GM19025 (cell line): ENCODE data around the gene ADAMTS20.

ENCODE experiments used
- ATAC-seq: cut with Tn5 transposase; IDR thresholded peaks from one replicate; pipeline ENCODE4 v1.9.1; 2021; ENCODE audit warnings: mild to moderate bottlenecking, low read depth, moderate library complexity; ENCODE audit not compliant: unreplicated experiment

ADAMTS20 gene

GRCh38 chr12:43318021-43318420 is 234.0 kb downstream of the ADAMTS20 start:
- ATAC-seq = no peak

GRCh38 chr12:43317156-43317555 is 234.8 kb downstream of the ADAMTS20 start:
- no peak for ATAC-seq

- ATAC-seq = no peak
These were observed 235.5 kb downstream of the ADAMTS20 start for GRCh38 chr12:43316520-43316919.

- ATAC-seq = no peak
These were observed 236.0 kb downstream of the ADAMTS20 start for GRCh38 chr12:43315961-43316360.

- ATAC-seq = no peak
These were observed 239.0 kb downstream of the ADAMTS20 start for GRCh38 chr12:43312991-43313505.

GRCh38 chr12:43310596-43310995 is 241.4 kb downstream of the ADAMTS20 start:
- ATAC-seq = no peak

GRCh38 chr12:43309959-43310358 is 242.0 kb downstream of the ADAMTS20 start:
- ATAC-seq = no peak

- ATAC-seq = no peak
These were observed 243.2 kb downstream of the ADAMTS20 start for GRCh38 chr12:43308776-43309175.

- no peak for ATAC-seq
These were observed 244.9 kb downstream of the ADAMTS20 start for GRCh38 chr12:43307126-43307525.

GRCh38 chr12:43306066-43306465 is 245.9 kb downstream of the ADAMTS20 start:
- no peak for ATAC-seq

GRCh38 chr12:43305065-43305464 is 246.9 kb downstream of the ADAMTS20 start:
- no peak for ATAC-seq
